Measurements from ENCODE around the gene CHSY1.
A peak's percentile ranks its signal among the peaks of the same experiment; 100 is the strongest.
"Not testable (repeated sequence)": the region's sequence is repeated elsewhere in the genome, so short reads cannot be mapped to it uniquely, and the experiment has no call there.

The CHSY1 gene, protein sequence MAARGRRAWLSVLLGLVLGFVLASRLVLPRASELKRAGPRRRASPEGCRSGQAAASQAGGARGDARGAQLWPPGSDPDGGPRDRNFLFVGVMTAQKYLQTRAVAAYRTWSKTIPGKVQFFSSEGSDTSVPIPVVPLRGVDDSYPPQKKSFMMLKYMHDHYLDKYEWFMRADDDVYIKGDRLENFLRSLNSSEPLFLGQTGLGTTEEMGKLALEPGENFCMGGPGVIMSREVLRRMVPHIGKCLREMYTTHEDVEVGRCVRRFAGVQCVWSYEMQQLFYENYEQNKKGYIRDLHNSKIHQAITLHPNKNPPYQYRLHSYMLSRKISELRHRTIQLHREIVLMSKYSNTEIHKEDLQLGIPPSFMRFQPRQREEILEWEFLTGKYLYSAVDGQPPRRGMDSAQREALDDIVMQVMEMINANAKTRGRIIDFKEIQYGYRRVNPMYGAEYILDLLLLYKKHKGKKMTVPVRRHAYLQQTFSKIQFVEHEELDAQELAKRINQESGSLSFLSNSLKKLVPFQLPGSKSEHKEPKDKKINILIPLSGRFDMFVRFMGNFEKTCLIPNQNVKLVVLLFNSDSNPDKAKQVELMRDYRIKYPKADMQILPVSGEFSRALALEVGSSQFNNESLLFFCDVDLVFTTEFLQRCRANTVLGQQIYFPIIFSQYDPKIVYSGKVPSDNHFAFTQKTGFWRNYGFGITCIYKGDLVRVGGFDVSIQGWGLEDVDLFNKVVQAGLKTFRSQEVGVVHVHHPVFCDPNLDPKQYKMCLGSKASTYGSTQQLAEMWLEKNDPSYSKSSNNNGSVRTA

DNA sequence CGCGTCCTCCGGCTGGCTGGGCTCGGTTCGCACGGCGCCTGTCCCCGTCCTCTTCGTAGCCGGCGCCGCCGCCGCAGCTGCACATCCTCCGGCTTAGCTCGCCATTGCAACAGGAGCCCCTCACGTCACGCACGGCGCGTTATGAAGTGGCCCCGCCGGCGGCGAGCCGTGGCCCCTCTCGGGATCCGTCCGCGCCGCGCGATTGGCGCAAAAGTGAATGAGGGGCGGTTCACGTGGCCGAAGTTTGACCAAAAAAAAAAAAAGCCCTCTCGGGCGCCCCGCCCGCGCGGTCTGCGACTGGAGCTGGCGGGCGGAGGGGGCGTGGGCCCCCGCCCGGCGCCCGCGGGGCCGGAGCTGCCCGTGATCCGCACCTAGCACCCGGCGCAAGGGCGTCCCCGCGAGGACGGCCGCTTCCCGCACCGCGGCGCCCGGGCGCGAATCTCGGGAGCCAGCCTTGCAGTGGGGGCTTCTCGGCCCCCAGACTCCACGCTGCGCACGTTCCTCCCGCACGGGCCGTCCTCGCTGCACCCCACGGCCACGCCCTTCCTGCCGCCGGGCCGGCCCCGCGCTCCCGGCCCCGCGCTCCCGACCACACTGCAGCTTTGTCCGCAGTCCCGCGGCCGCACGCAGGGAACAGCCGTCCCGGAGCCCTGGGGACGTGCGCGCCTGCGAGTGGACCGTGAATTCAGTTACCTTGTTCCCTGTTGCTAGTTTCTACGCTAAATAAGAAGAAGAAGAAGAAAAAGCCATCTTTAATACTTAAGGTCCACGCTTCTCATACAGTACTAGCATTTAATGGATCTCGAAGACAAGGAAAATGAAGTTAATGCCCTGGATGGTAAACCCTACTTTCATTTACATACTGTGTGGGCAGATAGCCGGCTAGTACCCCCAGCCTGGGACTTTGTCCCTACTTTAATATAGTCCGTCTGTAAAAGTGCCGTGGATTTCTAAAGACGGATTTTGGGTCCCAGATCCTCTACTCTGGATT, at the start of gene CHSY1:
CHSY1 (minus strand) TSS at position 219 of the 991 bp plus-strand sequence. CDS start 592 bp downstream, outside the sequence.
- peak; percentile 79 for DNase-seq (ENCODE audit: low spot score)

DNA sequence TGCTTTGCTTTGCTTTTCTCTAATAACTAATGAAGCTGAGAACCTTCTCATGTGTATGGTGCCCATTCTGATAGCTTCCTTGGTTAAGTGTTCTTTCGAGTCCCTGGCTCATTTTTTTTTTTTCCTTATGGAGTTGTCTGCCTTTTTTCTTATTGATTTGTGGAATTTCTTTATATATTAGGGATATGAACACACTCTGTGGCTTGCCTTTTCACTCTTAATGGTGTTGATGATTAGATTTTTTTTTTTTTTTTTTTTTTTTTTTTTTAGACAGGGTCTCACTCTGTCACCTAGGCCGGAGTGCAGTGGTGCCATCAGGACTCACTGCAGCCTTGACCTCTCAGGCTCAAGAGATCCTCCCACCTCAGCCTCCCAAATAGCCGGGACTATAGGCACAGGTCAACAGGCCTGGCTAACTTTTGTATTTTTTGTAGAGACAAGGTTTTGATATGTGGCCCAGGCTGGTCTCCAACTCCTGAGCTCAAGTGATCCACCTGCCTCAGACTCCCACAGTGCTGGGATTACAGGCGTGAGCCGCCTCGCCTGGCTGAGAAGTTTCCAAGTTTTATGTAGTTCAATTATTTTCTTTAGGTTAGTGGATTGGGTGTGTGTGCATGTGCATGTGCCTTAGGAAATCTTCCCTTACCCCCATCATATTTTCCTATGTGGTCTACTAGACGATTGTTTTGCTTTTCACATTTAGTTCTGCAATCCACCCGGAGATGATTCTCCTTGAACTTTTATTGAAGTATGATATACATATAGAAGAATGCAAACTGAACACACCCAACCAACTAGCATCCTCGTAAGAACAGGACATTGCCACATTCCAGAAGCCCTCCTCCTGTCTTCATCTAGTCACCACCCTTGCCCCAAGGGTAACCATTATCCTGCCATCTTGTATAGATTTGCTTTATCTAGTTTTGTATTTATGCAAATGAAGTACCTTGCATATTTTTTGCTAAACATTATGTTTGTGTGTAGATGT, 44.9 kb upstream of the CHSY1 start:
- no peak for DNase-seq (ENCODE audit: low spot score)

DNA sequence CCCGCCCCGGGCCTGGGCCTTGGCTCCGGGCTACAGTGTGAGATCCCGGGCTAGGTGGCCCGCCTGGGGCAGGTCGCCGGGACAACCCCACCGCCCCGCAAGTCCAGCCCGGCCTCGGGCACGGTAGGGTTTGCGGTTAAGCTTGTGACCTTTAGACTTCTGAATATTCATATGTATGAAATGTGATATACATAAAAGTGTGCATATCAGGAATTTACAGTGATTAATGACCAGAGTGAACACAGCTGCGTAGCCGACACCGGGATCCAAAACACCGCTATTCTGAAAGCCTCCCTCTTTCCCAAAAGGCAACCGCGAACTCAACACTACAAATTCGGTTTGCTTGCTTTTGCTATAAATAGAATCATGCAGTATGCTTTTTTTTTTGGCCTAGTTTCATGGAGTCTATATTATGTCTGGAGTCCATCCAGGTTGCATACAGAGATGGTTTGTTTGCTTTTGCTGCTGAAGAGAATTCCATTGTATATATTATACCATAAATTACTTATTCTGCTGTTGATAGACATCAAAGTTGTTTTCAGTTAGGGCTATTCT, 43.8 kb upstream of the CHSY1 start:
- peak; percentile 70 for DNase-seq (ENCODE audit: low spot score)

DNA sequence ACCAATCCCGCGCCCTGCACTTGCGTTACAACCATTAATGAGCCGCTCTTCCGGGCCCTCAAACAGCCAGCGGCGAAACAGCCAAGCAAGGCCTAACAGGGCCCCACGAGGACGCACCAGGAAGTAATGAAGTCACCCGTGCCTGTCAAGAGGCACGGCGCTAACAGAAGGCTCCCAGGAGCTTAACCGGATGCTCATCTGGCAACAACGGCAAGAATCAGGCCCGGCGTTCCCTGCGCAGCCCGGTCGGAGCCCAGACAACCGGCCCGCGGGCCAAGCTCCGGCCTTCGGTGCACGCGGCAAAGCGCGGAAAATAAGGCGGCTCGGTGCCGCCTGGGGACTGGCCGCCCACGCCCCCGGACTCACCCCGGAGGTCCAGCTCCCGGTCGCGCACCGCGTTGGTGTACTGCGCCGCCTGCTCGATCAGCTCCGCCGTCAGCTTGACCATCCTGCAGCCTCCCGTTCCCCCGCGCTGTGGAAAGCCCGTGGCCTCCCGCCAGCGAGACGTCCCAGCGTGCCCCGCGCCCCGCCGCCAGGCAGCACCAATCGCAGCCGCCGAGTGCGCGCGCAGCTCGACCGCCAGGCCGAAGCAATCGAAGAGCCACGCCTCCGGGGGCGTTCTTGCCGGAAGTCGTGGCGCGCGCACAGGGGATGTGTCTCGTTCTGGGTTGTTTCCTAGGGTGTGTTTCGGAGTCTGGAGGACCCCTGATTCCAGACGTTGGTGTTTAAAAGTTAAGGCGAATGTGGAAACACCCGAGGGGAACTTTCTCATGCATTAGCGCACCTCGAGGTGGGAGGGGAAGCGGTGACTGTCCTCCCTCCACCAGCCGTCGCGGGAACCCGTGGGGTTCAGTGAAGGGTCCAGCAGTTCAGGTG, 43.1 kb upstream of the CHSY1 start, which contains the start of gene SNRPA1:
SNRPA1 (minus strand) TSS at position 518 of the 876 bp plus-strand sequence; CDS start at position 448, 70 bp downstream.
- peak; percentile 98 for DNase-seq (ENCODE audit: low spot score)

DNA sequence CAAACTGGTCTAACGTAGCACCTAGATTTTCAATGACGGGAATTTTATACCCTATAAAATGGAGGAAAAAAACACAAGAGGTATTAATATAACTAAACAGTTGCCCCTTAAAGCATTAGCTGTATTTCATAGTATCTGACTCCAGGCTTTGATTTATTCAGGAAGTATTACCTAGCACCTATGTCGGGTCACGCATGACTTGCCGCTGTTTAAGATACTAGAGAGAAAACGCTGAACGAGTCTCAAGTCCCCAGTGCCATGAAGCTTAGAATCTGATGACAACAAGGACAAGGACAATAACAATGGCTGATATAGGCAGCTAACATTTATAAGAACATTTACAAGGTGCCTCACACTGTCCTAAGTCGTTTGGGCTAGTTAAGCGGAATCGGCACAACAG, 41.3 kb upstream of the CHSY1 start:
- no peak for DNase-seq (ENCODE audit: low spot score)

DNA sequence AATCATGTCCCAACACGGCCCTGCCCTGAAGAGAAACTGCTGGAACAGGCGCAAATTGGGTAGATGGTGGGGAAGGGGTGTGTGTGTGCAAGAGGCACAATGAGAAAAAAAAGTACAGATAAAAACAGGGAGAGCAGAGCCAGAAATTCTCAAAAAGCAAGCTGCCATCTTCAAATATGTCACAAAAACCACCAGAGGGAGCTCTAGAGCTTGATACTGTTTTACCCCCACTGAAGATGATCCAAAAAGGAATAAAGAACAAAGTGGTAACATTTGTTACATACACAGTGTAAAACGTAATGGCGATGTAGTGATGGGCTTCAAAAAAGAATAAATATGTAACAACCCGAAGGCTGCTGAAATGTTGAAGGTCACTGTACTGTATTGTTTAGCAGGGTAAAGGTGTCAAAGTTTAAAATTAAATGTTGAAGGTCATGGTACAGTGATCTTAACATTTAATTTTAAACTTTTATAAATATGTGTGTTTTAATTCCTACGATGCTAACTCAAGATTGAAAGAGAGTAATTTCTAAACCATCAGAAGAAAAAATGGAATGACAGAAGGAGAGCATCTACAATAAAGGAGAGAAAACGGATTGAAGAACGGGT, 37.2 kb upstream of the CHSY1 start:
- no peak for DNase-seq (ENCODE audit: low spot score)

DNA sequence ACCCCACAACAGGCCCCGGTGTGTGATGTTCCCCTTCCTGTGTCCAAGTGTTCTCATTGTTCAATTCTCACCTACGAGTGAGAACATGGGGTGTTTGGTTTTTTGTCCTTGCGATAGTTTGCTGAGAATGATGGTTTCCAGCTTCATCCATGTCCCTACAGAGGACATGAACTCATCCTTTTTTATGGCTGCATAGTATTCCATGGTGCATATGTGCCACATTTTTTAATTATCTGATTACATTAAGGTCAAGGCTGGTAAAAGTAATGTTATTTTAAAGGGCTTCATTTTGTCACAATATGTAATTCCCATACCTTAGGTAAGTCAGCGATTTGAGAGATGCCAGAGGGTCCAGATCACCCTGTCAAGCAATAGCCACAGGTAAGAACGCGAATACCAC, 35.5 kb upstream of the CHSY1 start:
- not testable (repeated sequence) for DNase-seq (ENCODE audit: low spot score)

DNA sequence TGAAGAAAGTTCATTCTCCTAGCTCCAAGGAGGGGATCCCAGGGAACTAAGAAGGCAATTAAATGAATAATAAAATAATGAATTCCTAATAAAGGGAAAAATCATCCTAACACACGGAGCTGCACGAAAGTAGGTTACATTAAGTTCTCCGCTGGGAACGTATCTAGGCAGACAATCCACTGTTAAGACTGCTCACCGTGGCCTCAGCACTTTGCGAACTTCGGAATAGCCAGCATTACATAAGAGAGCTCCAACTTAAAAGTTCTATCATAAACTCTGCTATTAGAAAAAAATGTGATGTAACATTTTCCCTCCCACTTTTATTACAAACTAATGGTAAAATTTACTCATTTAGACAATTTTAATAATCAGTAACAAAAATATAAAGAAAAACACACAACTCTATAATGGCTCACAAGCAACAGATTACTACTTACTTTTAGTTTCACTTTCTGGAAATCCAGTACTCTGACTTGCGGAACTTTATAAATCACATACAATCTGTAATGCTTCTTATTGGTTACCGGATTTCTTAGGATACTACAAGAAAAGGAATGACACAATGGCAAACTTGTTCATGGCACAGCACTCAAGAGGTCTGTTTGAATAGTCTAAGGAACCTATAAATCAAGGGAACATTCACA, 34.7 kb upstream of the CHSY1 start:
- DNase-seq (ENCODE audit: low spot score) = no peak

DNA sequence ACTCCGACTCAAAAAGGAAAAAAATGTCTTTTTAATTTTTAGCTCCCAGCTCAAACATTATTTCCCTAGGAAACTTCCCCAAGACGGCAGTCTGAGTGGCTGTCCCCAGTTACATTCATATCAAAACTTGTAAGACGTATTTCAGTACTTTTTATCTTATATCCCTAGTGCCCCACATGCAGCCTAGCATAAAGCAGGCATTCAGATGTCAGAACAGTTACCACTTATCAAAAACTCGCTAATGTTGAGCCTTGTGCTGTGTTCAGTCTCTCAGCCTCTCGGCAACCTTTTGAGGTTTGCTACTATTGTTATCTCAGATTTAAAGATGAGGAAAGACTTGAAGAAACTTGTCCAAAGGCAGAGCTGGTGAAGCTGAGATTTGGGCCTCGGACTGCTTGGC, 32.1 kb upstream of the CHSY1 start:
- no peak for DNase-seq (ENCODE audit: low spot score)

DNA sequence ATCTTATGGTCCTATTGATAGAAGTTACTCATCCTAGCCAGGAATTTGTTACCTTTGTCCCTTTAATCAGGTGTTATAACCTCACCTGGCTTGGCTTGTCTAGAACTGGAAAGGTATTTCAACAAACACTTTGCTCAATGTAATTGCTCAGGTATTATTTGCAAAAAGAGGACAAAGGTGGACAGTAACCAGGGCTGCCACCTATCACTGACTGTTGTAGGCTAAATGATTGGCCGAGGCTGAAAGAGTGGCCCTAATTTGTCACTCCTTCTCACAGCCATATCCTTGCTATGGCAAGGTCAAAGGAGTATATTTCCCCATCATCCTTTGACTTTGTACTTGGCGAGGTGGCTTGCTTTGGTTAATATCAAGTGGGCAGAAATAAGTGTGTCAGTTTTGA, 28.2 kb upstream of the CHSY1 start:
- no peak for DNase-seq (ENCODE audit: low spot score)

DNA sequence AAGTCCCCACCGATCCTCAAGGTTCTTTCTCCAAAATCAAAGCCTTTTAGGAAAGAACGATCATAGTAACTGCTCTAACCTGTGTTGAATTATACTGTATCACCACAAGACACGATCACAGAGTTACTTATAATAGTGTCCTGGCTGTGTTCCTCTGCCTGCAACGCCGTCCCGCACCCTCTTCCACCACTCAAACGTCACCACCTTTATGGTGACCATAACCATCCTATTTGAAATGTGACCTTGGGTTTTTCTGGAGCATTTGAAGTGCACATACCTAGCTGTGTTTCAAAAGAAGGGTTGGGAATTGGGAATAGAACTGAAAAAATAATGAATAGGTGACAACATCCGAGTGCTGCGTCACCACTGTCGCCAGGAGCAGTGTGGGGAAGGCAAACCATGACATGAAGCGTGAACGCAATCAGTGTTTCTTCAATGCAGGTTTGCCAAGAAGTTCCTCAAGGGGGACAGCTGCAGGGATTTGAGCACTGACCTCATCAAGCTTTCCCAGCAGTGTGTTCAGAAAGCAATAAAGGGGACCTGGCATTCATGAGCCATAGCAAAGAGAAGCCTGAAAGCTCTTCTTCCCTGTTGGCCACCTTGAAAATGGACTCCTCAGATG, 26.2 kb upstream of the CHSY1 start:
- DNase-seq (ENCODE audit: low spot score) = no peak

DNA sequence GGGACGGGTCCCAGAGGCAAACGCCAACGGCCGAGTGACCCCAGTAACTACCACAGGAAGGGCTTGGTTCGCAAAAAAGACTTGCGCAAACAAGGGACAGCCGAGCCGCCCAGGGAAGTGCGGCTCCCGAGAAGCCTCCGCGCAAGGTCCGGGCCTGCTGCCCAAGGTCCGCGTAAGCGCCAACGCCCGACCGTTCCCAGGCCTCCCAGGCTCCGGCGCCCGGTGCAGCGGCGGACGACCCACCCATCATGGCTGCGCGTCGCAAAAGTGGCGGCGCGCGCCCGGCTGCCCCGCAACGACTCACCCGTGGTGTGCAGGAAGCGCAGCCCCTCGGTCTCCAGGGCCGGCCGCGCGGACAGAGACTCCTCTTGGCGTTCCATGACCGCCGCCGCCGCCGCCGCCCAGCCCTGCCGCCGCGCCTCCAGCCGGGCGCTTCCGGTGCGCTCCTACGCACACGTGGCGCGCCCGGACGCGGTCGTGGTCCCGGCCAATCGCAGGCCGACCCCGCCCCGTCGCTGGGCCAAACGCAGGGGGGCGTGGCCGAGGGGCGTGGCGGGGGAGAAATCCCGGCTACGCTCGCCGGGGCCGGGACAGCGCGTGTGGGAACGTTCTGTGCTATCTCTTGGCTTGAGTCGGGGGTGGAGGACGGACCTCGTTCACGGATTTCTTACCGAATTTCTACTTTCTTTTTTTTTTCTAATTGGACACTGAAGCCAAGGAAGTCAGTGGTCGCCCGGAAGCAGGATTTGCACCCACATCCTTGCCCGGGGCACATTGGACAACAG, 25.4 kb upstream of the CHSY1 start, which contains the start of gene SELENOS:
SELENOS (minus strand) TSS at position 448 of the 785 bp plus-strand sequence; CDS start at position 380, 68 bp downstream.
- peak; percentile 96 for DNase-seq (ENCODE audit: low spot score)

DNA sequence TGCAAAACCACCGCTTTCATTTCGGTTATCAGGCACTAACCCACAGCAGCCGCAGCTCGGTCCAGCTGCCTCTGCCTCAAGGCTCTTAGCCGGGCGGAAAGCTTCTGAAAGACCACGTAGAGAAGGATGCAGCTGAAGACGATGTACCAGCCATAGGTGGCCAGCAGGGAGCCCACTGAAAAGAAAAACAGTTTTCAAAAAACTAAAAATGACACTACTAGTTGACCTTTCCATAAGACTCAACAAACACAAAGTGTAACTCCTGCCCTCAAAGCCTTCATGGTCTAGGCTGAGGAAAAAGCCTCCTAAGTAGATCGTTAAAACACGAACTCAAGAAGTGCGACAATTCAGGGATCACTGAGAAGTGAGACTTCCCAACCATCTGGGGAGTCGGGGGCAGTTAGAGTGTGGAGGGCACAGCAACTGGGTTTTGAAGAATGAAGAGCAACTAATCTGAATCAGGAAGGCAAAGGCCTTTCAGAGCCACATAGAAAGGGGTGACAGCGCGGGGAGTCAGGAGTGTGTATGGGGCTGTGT, 24.7 kb upstream of the CHSY1 start:
- DNase-seq (ENCODE audit: low spot score) = no peak

DNA sequence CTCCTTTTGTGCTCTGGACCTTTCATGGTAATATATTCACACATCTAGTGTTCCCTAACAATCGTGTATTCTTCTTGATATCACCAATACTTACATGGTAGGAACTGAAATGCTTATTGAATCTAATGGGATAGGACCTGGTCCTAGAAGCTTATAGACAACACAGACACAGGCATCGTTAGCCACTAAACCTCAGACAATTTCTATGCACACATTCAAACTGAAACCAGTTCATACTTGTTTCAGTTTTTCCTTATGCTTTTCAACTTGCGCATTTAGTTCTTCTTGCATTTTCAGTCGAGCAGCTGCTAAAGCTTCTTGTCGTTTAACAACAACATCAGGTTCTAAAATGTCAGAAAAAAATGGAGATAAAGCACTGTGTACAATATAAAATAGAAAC, 23.2 kb upstream of the CHSY1 start:
- no peak for DNase-seq (ENCODE audit: low spot score)

DNA sequence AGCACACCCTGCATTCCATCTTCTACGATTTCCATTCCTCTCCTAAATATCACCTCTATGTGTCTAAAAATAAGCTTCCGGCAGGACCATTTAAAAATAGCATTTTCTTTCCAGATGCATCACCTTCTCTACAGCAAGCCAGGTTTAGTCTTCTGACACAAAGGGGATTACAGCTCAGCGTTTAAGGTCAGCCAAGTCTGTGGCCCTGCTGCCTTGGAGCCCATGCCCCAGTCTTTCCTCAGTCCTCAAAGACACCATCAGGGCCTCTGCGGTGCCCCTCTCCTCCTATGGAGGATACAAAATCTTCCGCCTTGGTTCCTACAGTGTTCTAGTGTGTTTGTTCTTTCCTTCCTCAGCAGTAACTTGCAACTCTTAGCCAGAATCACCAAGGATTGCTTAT, 21.7 kb upstream of the CHSY1 start:
- no peak for DNase-seq (ENCODE audit: low spot score)

DNA sequence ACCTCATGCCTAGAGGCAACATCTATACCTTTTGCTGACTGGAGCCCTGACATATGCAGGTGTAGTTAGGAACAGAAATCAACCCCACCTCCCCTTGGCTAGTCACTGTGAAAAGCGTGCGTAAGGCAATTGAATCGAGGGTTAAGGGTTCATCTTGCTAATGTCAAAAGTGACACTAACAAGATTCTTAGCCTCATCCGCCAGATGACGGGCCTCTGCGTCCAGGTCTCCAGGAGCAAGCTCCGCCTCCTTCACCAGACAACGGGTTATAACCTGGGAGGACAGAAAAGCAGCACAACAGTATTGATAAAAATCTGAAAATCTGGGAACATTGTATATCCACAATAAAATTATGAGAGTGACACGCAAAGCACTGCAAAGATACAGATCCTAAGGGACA, 20.7 kb upstream of the CHSY1 start:
- no peak for DNase-seq (ENCODE audit: low spot score)
